Left renal cortex interstitium (tissue), 4 donors: Measurements from ENCODE around the gene SMTN. TPM values are rescaled to one million over a fixed set of nuclear protein-coding genes. Genes with fewer than 3 reads are reported as not detected.
"Not testable (repeated sequence)": the region's sequence is repeated elsewhere in the genome, so short reads cannot be mapped to it uniquely, and the experiment has no call there.

Experiments used
- DNase-seq, 4 donors: peaks; one replicate each; pipeline ENCODE4 v3.0.0-alpha.2; 2013; ENCODE audit warnings: low read depth in 4 of 4, low spot score in 2 of 4, missing footprints in 1 of 4
- polyA plus RNA-seq, 4 donors: library from polyadenylated mRNA; unstranded; fragments of 120-200 nt; gene quantifications; one replicate each; pipeline ENCODE4 v1.2.1, GENCODE V29; 2013; ENCODE audit not compliant: insufficient read length in 4 of 4

SMTN gene
- polyA plus RNA-seq, 4 donors, result 30.5 to 57.4 (median 47.6) TPM

- no peak for DNase-seq
Measured at GRCh38 chr22:31089160-31090100, 8.3 kb downstream of the SMTN start.

GRCh38 chr22:31090217-31091085 lies 9.3 kb downstream of the SMTN start:
- DNase-seq, result no peak

- DNase-seq, result no peak
Measured at GRCh38 chr22:31091106-31091975, 10.2 kb downstream of the SMTN start.

GRCh38 chr22:31092161-31092560 lies 11.0 kb downstream of the SMTN start:
- DNase-seq, result no peak

- no peak for DNase-seq
Measured at GRCh38 chr22:31093086-31093850, 12.2 kb downstream of the SMTN start.

GRCh38 chr22:31094021-31094551 lies 13.0 kb downstream of the SMTN start:
- DNase-seq, result no peak

GRCh38 chr22:31094741-31095140 lies 13.6 kb downstream of the SMTN start:
- no peak for DNase-seq

GRCh38 chr22:31095637-31096249 lies 14.6 kb downstream of the SMTN start:
- DNase-seq, result no peak

GRCh38 chr22:31096657-31097279 lies 15.7 kb downstream of the SMTN start:
- DNase-seq, result no peak

GRCh38 chr22:31097539-31097938 lies 16.4 kb downstream of the SMTN start:
- DNase-seq, result not testable (repeated sequence)

- no peak for DNase-seq
Measured at GRCh38 chr22:31097941-31098631, 17.0 kb downstream of the SMTN start.

GRCh38 chr22:31098632-31099110 lies 17.6 kb downstream of the SMTN start:
- no peak for DNase-seq

GRCh38 chr22:31099386-31099785 lies 18.3 kb downstream of the SMTN start:
- no peak for DNase-seq

GRCh38 chr22:31099841-31100761 lies 19.0 kb downstream of the SMTN start:
- DNase-seq, result no peak

- DNase-seq, result no peak
Measured at GRCh38 chr22:31100762-31101525, 19.8 kb downstream of the SMTN start.
